GM12878 (cell line): ENCODE data around the gene DOCK1.

Experiments
- EP300 ChIP-seq, 2 experiments: fragments of 150-350 bp in 1 of 2; IDR thresholded peaks; 2 replicates each; pipeline ENCODE4 v1.6.1; 2011 to 2012; ENCODE audit warnings: low read depth in 2 of 2, low read length in 2 of 2, borderline replicate concordance in 1 of 2, improper control_type of control experiment in 1 of 2, inconsistent platforms in 1 of 2; ENCODE audit not compliant: control insufficient read depth in 1 of 2
- HCFC1 ChIP-seq: fragments of 150-350 bp; IDR thresholded peaks from 2 replicates; pipeline ENCODE4 v1.6.1; 2014; ENCODE audit warnings: low read length
- MXI1 ChIP-seq: fragments of 150-350 bp; IDR thresholded peaks from 2 replicates; pipeline ENCODE4 v1.6.1; 2011; ENCODE audit warnings: low read depth, mild to moderate bottlenecking, inconsistent platforms, low read length, improper control_type of control experiment
- POLR2A ChIP-seq: IDR thresholded peaks from 2 replicates; pipeline ENCODE4 v1.6.1; 2011; ENCODE audit warnings: low read depth, mild to moderate bottlenecking, low read length
- POLR2AphosphoS5 ChIP-seq: IDR thresholded peaks from 2 replicates; pipeline ENCODE4 v1.6.1; 2011; ENCODE audit warnings: mild to moderate bottlenecking, low read length, inconsistent platforms
- SREBF2 ChIP-seq: IDR thresholded peaks from 2 replicates; pipeline ENCODE4 v1.6.1; 2012; ENCODE audit warnings: mild to moderate bottlenecking, low read length
- TCF7 ChIP-seq: IDR thresholded peaks from 2 replicates; pipeline ENCODE4 v1.6.1; 2014; ENCODE audit warnings: antibody characterized with exemption, borderline replicate concordance

GRCh38 chr10:126926568-126926967, 21.3 kb downstream of the DOCK1 start:
- TF ChIP-seq HCFC1 (no peak), TCF7 (no peak), SREBF2 (no peak), EP300 (IDR thresholded peaks at IDR 0.05; ENCODE audit: borderline replicate concordance in 1 of 2, control insufficient read depth in 1 of 2, low read depth in 2 of 2, low read length in 2 of 2) (no peak), MXI1 (no peak), POLR2AphosphoS5 (no peak), POLR2A (no peak)
